Cerebellar cortex (tissue), 1 donor: ENCODE results near the gene SP6.

ENCODE experiments used
- DNase-seq: peaks from one replicate; pipeline ENCODE4 v3.0.0-alpha.2; 2015; ENCODE audit warnings: low spot score

The SP6 gene

GRCh38 chr17:47810901-47811635 lies 39.9 kb downstream of the SP6 start:
- no peak for DNase-seq

GRCh38 chr17:47810200-47810821 lies 40.7 kb downstream of the SP6 start:
- no peak for DNase-seq

GRCh38 chr17:47808830-47809480 lies 42.0 kb downstream of the SP6 start:
- DNase-seq, result no peak

GRCh38 chr17:47808036-47808829 lies 42.7 kb downstream of the SP6 start:
- no peak for DNase-seq

GRCh38 chr17:47807421-47807820 lies 43.5 kb downstream of the SP6 start:
- no peak for DNase-seq

GRCh38 chr17:47806913-47807255 lies 44.1 kb downstream of the SP6 start:
- DNase-seq, result no peak

- DNase-seq, result no peak
Measured at GRCh38 chr17:47806026-47806912, 44.7 kb downstream of the SP6 start.

GRCh38 chr17:47804461-47804860 lies 46.5 kb downstream of the SP6 start:
- DNase-seq, result no peak

GRCh38 chr17:47803751-47804150 lies 47.2 kb downstream of the SP6 start:
- no peak for DNase-seq

GRCh38 chr17:47803201-47803600 lies 47.8 kb downstream of the SP6 start:
- no peak for DNase-seq

GRCh38 chr17:47802341-47803022 lies 48.5 kb downstream of the SP6 start:
- DNase-seq, result peak; percentile 69

- no peak for DNase-seq
Measured at GRCh38 chr17:47801906-47802305, 49.1 kb downstream of the SP6 start.

- DNase-seq, result no peak
Measured at GRCh38 chr17:47801176-47801765, 49.7 kb downstream of the SP6 start.

GRCh38 chr17:47800686-47801085 lies 50.3 kb downstream of the SP6 start:
- no peak for DNase-seq

- DNase-seq, result no peak
Measured at GRCh38 chr17:47797797-47798196, 53.2 kb downstream of the SP6 start.
